Left colon (tissue), 2 donors: ENCODE measurements around the gene CLDN15. TPM values are rescaled to one million over a fixed set of nuclear protein-coding genes. Genes with fewer than 3 reads are reported as not detected.

Source experiments
- total RNA-seq, 2 donors: library from RNA; stranded (reverse); fragmentation: NEBNext Ultra II Directional; extraction: Animal tissue kit (Norgen Biotek cat#: 25700); gene quantifications; one replicate each; pipeline ENCODE4 v1.2.1, GENCODE V29; 2021
- donor health status: DM: no; HTN: no; CAD: no.
- donor health status: DM: yes; HTN: yes; CAD: no.

CLDN15 gene
- total RNA-seq, 2 donors from 2014 or later: 22.1 to 30.8 TPM

Other genes starting within 250 kb of the CLDN15 start
- gene MUC17, start 217.7 kb downstream of the CLDN15 start, total RNA-seq: 10 to 100 TPM; 12.1 to 42.2 TPM
- gene TRIM56, start 152.3 kb downstream of the CLDN15 start, total RNA-seq: 10 to 100 TPM; 36.2 to 43.3 TPM
- 1 to 10 TPM; 1.8 to 3.1 TPM for gene SERPINE1, start 110.7 kb downstream of the CLDN15 start, total RNA-seq
- gene AP1S1, start 83.3 kb downstream of the CLDN15 start, total RNA-seq: 10 to 100 TPM; 70.5 to 84.8 TPM
- under 1 TPM; 0.40 to 0.73 TPM for gene VGF, start 72.2 kb downstream of the CLDN15 start, total RNA-seq
- not detected for gene NAT16, start 57.5 kb downstream of the CLDN15 start, total RNA-seq
- 10 to 100 TPM; 43.1 to 62.4 TPM for gene MOGAT3, start 36.8 kb downstream of the CLDN15 start, total RNA-seq
- 10 to 100 TPM; 81.9 to 85.9 TPM for gene PLOD3, start 20.2 kb downstream of the CLDN15 start, total RNA-seq
- 10 to 100 TPM; 85.3 to 92.9 TPM for gene ZNHIT1, start 19.6 kb downstream of the CLDN15 start, total RNA-seq
- 100 to 1,000 TPM; 150 to 156 TPM for gene FIS1, start 7.3 kb upstream of the CLDN15 start, total RNA-seq
- gene IFT22, start 84.0 kb upstream of the CLDN15 start, total RNA-seq: 1 to 10 TPM; 6.0 to 9.1 TPM
- gene COL26A1, start 125.1 kb upstream of the CLDN15 start, total RNA-seq: not detected